Subcutaneous abdominal adipose tissue (tissue), 5 donors: ENCODE measurements around the gene RNF149.

Experiments
- H3K27ac ChIP-seq: one replicate; pipeline ENCODE4 v1.7.0; 2013; ENCODE audit warnings: low read depth, mild to moderate bottlenecking, inconsistent platforms, low read length, moderate library complexity
- H3K27me3 ChIP-seq, 5 donors: one replicate each; pipeline ENCODE4 v1.7.0; 2013; ENCODE audit warnings: low read length in 5 of 5, inconsistent platforms in 1 of 5; ENCODE audit not compliant: control insufficient read depth in 5 of 5, insufficient read depth in 4 of 5
- H3K36me3 ChIP-seq, 5 donors: one replicate each; pipeline ENCODE4 v1.7.0; 2013; ENCODE audit warnings: low read length in 5 of 5; ENCODE audit not compliant: control insufficient read depth in 5 of 5, insufficient read depth in 5 of 5
- H3K4me1 ChIP-seq, 5 donors: one replicate each; pipeline ENCODE4 v1.7.0; 2013; ENCODE audit warnings: low read length in 5 of 5, mild to moderate bottlenecking in 3 of 5, moderate library complexity in 1 of 5; ENCODE audit not compliant: control insufficient read depth in 5 of 5, insufficient read depth in 5 of 5
- H3K4me3 ChIP-seq, 5 donors: one replicate each; pipeline ENCODE4 v1.7.0; 2013; ENCODE audit warnings: low read length in 5 of 5, low read depth in 1 of 5
- H3K9ac ChIP-seq, 5 donors: one replicate each; pipeline ENCODE4 v1.7.0; 2013; ENCODE audit warnings: low read length in 5 of 5, mild to moderate bottlenecking in 4 of 5, moderate library complexity in 3 of 5
- H3K9me3 ChIP-seq, 5 donors: one replicate each; pipeline ENCODE4 v1.7.0; 2013; ENCODE audit warnings: low read length in 5 of 5; ENCODE audit not compliant: control insufficient read depth in 5 of 5
- donor health status: healthy.
- donor health status: healthy.
- donor health status: healthy.
- donor health status: healthy.
- donor health status: healthy.

The RNF149 gene

GRCh38 chr2:101265893-101266499 lies 42.5 kb downstream of the RNF149 start:
- Histone ChIP-seq H3K4me1 (peaks cover 0 to 11% (median 3%) of the 10 kb centered on the region in 5 donors), H3K9ac (no peak overlapping the region), H3K27ac (no peak overlapping the region), H3K9me3 (no peaks in the 10 kb centered on the region), H3K36me3 (peaks cover 32 to 86% (median 72%) of the 10 kb centered on the region in 5 donors), H3K27me3 (no peaks in the 10 kb centered on the region), H3K4me3 (no peak overlapping the region)

- Histone ChIP-seq H3K36me3 (peaks cover 28 to 76% (median 61%) of the 10 kb centered on the region in 5 donors), H3K9me3 (no peaks in the 10 kb centered on the region), H3K9ac (no peak overlapping the region), H3K4me3 (no peak overlapping the region), H3K4me1 (peaks cover 0 to 11% (median 3%) of the 10 kb centered on the region in 5 donors), H3K27ac (no peak overlapping the region), H3K27me3 (no peaks in the 10 kb centered on the region)
Observed at GRCh38 chr2:101264360-101264939, 44.1 kb downstream of the RNF149 start.

- H3K27me3 ChIP-seq: no peaks in the 10 kb centered on the region
- H3K27ac ChIP-seq: peak overlapping the region; percentile 24
- peaks cover 0 to 11% (median 3%) of the 10 kb centered on the region in 5 donors for H3K4me1 ChIP-seq
- H3K36me3 ChIP-seq: peaks cover 23 to 81% (median 63%) of the 10 kb centered on the region in 5 donors
- H3K9me3 ChIP-seq: no peaks in the 10 kb centered on the region
- H3K4me3 ChIP-seq: no peak overlapping the region
- no peak overlapping the region for H3K9ac ChIP-seq
Observed at GRCh38 chr2:101263377-101263800, 45.1 kb downstream of the RNF149 start.

GRCh38 chr2:101262142-101262541 lies 46.4 kb downstream of the RNF149 start:
- Histone ChIP-seq H3K4me1 (peaks cover 0 to 11% (median 3%) of the 10 kb centered on the region in 5 donors), H3K27ac (no peak overlapping the region), H3K9me3 (no peaks in the 10 kb centered on the region), H3K36me3 (peaks cover 22 to 71% (median 53%) of the 10 kb centered on the region in 5 donors), H3K9ac (no peak overlapping the region), H3K4me3 (no peak overlapping the region), H3K27me3 (no peaks in the 10 kb centered on the region)

- Histone ChIP-seq H3K9me3 (no peaks in the 10 kb centered on the region), H3K9ac (no peak overlapping the region), H3K27ac (no peak overlapping the region), H3K36me3 (peaks cover 12 to 41% (median 26%) of the 10 kb centered on the region in 5 donors), H3K4me3 (no peak overlapping the region), H3K27me3 (no peaks in the 10 kb centered on the region), H3K4me1 (peaks cover 4 to 24% (median 20%) of the 10 kb centered on the region in 5 donors)
Observed at GRCh38 chr2:101258804-101259203, 49.7 kb downstream of the RNF149 start.

GRCh38 chr2:101256316-101256715 lies 52.2 kb downstream of the RNF149 start:
- Histone ChIP-seq H3K4me1 (peaks cover 9 to 37% (median 34%) of the 10 kb centered on the region in 5 donors), H3K9me3 (no peaks in the 10 kb centered on the region), H3K36me3 (peaks cover 5 to 22% (median 15%) of the 10 kb centered on the region in 5 donors), H3K27ac (no peak overlapping the region), H3K27me3 (no peaks in the 10 kb centered on the region), H3K4me3 (no peak overlapping the region), H3K9ac (no peak overlapping the region)

GRCh38 chr2:101255501-101255900 lies 53.0 kb downstream of the RNF149 start:
- Histone ChIP-seq H3K9ac (no peak overlapping the region), H3K4me1 (peaks cover 9 to 37% (median 34%) of the 10 kb centered on the region in 5 donors), H3K27me3 (no peaks in the 10 kb centered on the region), H3K9me3 (no peaks in the 10 kb centered on the region), H3K36me3 (peaks cover 5 to 18% (median 13%) of the 10 kb centered on the region in 5 donors), H3K4me3 (no peak overlapping the region), H3K27ac (no peak overlapping the region)

- Histone ChIP-seq H3K36me3 (peaks cover 0 to 8% (median 2%) of the 10 kb centered on the region in 5 donors), H3K9ac (peak overlapping the region; percentile 91 to 96 (median 93)), H3K9me3 (no peaks in the 10 kb centered on the region), H3K27me3 (no peaks in the 10 kb centered on the region), H3K27ac (peak overlapping the region; percentile 83), H3K4me3 (peak overlapping the region; percentile 90 to 98 (median 97)), H3K4me1 (peaks cover 9 to 37% (median 34%) of the 10 kb centered on the region in 5 donors)
Observed at GRCh38 chr2:101253703-101254450, 54.6 kb downstream of the RNF149 start.

- H3K27ac ChIP-seq: peak overlapping the region; percentile 83
- peaks cover 0 to 3% (median 0%) of the 10 kb centered on the region in 5 donors for H3K36me3 ChIP-seq
- no peaks in the 10 kb centered on the region for H3K27me3 ChIP-seq
- peaks cover 9 to 37% (median 34%) of the 10 kb centered on the region in 5 donors for H3K4me1 ChIP-seq
- H3K9ac ChIP-seq: peak overlapping the region; percentile 91 to 96 (median 93)
- H3K9me3 ChIP-seq: no peaks in the 10 kb centered on the region
- H3K4me3 ChIP-seq: peak overlapping the region; percentile 90 to 98 (median 97)
Observed at GRCh38 chr2:101253013-101253702, 55.3 kb downstream of the RNF149 start.
